Karpas-422 (cell line): Measurements from ENCODE around the gene FAM120AOS. TPM values are rescaled to one million over a fixed set of nuclear protein-coding genes. Genes with fewer than 3 reads are reported as not detected.

Experiments
- DNase-seq: peaks from one replicate; pipeline ENCODE4 v3.0.0-alpha.2; 2015
- H2AFZ ChIP-seq: fragments of 200-600 bp; sonication (generic); 2 replicates; pipeline ENCODE4 v1.6.1; 2014; ENCODE audit warnings: antibody characterized with exemption, low read length, mixed read lengths
- H3K27ac ChIP-seq: fragments of 200-600 bp; sonication (generic); 2 replicates; pipeline ENCODE4 v1.5.1; 2014; ENCODE audit warnings: mild to moderate bottlenecking, low read length, moderate library complexity
- H3K27me3 ChIP-seq: fragments of 200-600 bp; sonication (generic); 2 replicates; pipeline ENCODE4 v1.6.1; 2014; ENCODE audit warnings: low read length, mixed read lengths
- H3K36me3 ChIP-seq: fragments of 200-600 bp; sonication (generic); 2 replicates; pipeline ENCODE4 v1.6.1; 2014; ENCODE audit warnings: low read length, mixed read lengths; ENCODE audit not compliant: insufficient read depth
- H3K4me1 ChIP-seq: fragments of 200-600 bp; sonication (generic); 2 replicates; pipeline ENCODE4 v1.6.1; 2014; ENCODE audit warnings: mild to moderate bottlenecking, low read length, mixed read lengths
- H3K4me2 ChIP-seq: fragments of 200-600 bp; sonication (generic); 2 replicates; pipeline ENCODE4 v1.6.1; 2014; ENCODE audit warnings: low read length, low read depth, mild to moderate bottlenecking; ENCODE audit not compliant: poor library complexity, severe bottlenecking
- H3K4me3 ChIP-seq: fragments of 200-600 bp; sonication (generic); 2 replicates; pipeline ENCODE4 v1.5.1; 2014; ENCODE audit warnings: mild to moderate bottlenecking, antibody characterized with exemption, low read length, mixed read lengths
- H3K79me2 ChIP-seq: fragments of 200-600 bp; sonication (generic); 2 replicates; pipeline ENCODE4 v1.6.1; 2014; ENCODE audit warnings: mild to moderate bottlenecking, low read length, mixed read lengths
- H3K9ac ChIP-seq: fragments of 200-600 bp; sonication (generic); 2 replicates; pipeline ENCODE4 v1.6.0; 2014; ENCODE audit warnings: low read length
- H3K9me2 ChIP-seq: fragments of 200-600 bp; sonication (generic), shearing (Covaris generic); replicated peaks from 2 replicates; pipeline ENCODE4 v1.6.0; 2014; ENCODE audit warnings: mild to moderate bottlenecking, low read length, moderate library complexity; ENCODE audit not compliant: insufficient read depth
- H3K9me3 ChIP-seq: fragments of 300-700, 200-600 bp; sonication (generic); 2 replicates; pipeline ENCODE4 v1.6.1; 2014; ENCODE audit warnings: low read length, mixed read lengths
- H4K20me1 ChIP-seq: fragments of 200-600 bp; sonication (generic); 2 replicates; pipeline ENCODE4 v1.6.1; 2014; ENCODE audit warnings: mild to moderate bottlenecking, antibody characterized with exemption, low read length, low read depth; ENCODE audit not compliant: insufficient read depth
- total RNA-seq: library from RNA; depleted of rRNA; stranded (reverse); fragments of >200 nt; shearing (Covaris generic); gene quantifications from 2 replicates; pipeline ENCODE4 v1.2.3, GENCODE V29; 2014; ENCODE audit warnings: low replicate concordance

FAM120AOS gene
- total RNA-seq, 1 experiment from 2014 or later = 47.1 TPM

- H3K79me2 ChIP-seq = no peaks in the 10 kb centered on the region
- no peak overlapping the region for H3K4me3 ChIP-seq
- H3K36me3 ChIP-seq = no peaks in the 10 kb centered on the region
- no peak overlapping the region for H3K4me2 ChIP-seq
- no peaks in the 10 kb centered on the region for H3K9me2 ChIP-seq
- H4K20me1 ChIP-seq = no peaks in the 10 kb centered on the region
- H3K27me3 ChIP-seq = no peaks in the 10 kb centered on the region
- no peak overlapping the region for H3K9ac ChIP-seq
- no peaks in the 10 kb centered on the region for H3K4me1 ChIP-seq
- H2AFZ ChIP-seq = no peak overlapping the region
- no peak for DNase-seq
- no peak overlapping the region for H3K27ac ChIP-seq
- H3K9me3 ChIP-seq = no peaks in the 10 kb centered on the region
Measured at GRCh38 chr9:93435386-93435785, 18.0 kb downstream of the FAM120AOS start.

- Histone ChIP-seq H3K9ac (no peak overlapping the region), H3K36me3 (no peaks in the 10 kb centered on the region), H3K79me2 (no peaks in the 10 kb centered on the region)
Measured at GRCh38 chr9:93434056-93434455, 19.3 kb downstream of the FAM120AOS start.

GRCh38 chr9:93432964-93433363, 20.4 kb downstream of the FAM120AOS start:
- no peak for DNase-seq
- no peak overlapping the region for H2AFZ ChIP-seq
- no peaks in the 10 kb centered on the region for H3K9me3 ChIP-seq
- no peak overlapping the region for H3K9ac ChIP-seq
- no peak overlapping the region for H3K4me2 ChIP-seq
- H3K27ac ChIP-seq = no peak overlapping the region
- H3K4me1 ChIP-seq = no peaks in the 10 kb centered on the region
- no peaks in the 10 kb centered on the region for H3K9me2 ChIP-seq
- H3K36me3 ChIP-seq = no peaks in the 10 kb centered on the region
- no peaks in the 10 kb centered on the region for H3K79me2 ChIP-seq
- no peak overlapping the region for H3K4me3 ChIP-seq
- no peaks in the 10 kb centered on the region for H3K27me3 ChIP-seq
- no peaks in the 10 kb centered on the region for H4K20me1 ChIP-seq

More at GRCh38 chr9:93434056-93434455, 19.3 kb downstream of the FAM120AOS start:
- no peaks in the 10 kb centered on the region for H3K27me3 ChIP-seq
- H3K4me1 ChIP-seq = no peaks in the 10 kb centered on the region
- H3K9me2 ChIP-seq = no peaks in the 10 kb centered on the region
- H3K4me3 ChIP-seq = no peak overlapping the region
- H3K27ac ChIP-seq = no peak overlapping the region
- no peak overlapping the region for H3K4me2 ChIP-seq
- no peaks in the 10 kb centered on the region for H3K9me3 ChIP-seq
- H2AFZ ChIP-seq = no peak overlapping the region
- DNase-seq = no peak
- H4K20me1 ChIP-seq = no peaks in the 10 kb centered on the region

GRCh38 chr9:93431539-93432105, 21.8 kb downstream of the FAM120AOS start:
- H3K79me2 ChIP-seq = no peaks in the 10 kb centered on the region
- no peaks in the 10 kb centered on the region for H4K20me1 ChIP-seq
- no peaks in the 10 kb centered on the region for H3K36me3 ChIP-seq
- H3K9ac ChIP-seq = no peak overlapping the region
- no peaks in the 10 kb centered on the region for H3K27me3 ChIP-seq
- H3K4me2 ChIP-seq = no peak overlapping the region
- no peak overlapping the region for H3K27ac ChIP-seq
- no peaks in the 10 kb centered on the region for H3K9me2 ChIP-seq
- no peak overlapping the region for H2AFZ ChIP-seq
- H3K9me3 ChIP-seq = no peaks in the 10 kb centered on the region
- no peak overlapping the region for H3K4me3 ChIP-seq
- H3K4me1 ChIP-seq = no peaks in the 10 kb centered on the region
- no peak for DNase-seq

GRCh38 chr9:93427655-93428379, 25.6 kb downstream of the FAM120AOS start:
- peak; percentile 52 for DNase-seq
- H3K4me1 ChIP-seq = no peaks in the 10 kb centered on the region
- no peaks in the 10 kb centered on the region for H3K36me3 ChIP-seq
- no peak overlapping the region for H3K4me3 ChIP-seq
- no peak overlapping the region for H3K4me2 ChIP-seq
- H4K20me1 ChIP-seq = no peaks in the 10 kb centered on the region
- no peaks in the 10 kb centered on the region for H3K79me2 ChIP-seq
- H3K9me3 ChIP-seq = no peaks in the 10 kb centered on the region
- no peaks in the 10 kb centered on the region for H3K27me3 ChIP-seq
- H3K9me2 ChIP-seq = no peaks in the 10 kb centered on the region
- H2AFZ ChIP-seq = no peak overlapping the region
- H3K9ac ChIP-seq = no peak overlapping the region
- no peak overlapping the region for H3K27ac ChIP-seq

- Histone ChIP-seq H3K79me2 (no peaks in the 10 kb centered on the region), H3K27me3 (peaks cover 3% of the 10 kb centered on the region; the same call in 1 of the 2 replicates), H2AFZ (no peak overlapping the region), H3K9ac (no peak overlapping the region), H3K4me3 (no peak overlapping the region), H3K36me3 (no peaks in the 10 kb centered on the region), H3K27ac (no peak overlapping the region), H3K4me1 (no peaks in the 10 kb centered on the region), H3K9me2 (no peaks in the 10 kb centered on the region), H3K4me2 (no peak overlapping the region), H3K9me3 (peaks cover 4% of the 10 kb centered on the region; the same call in 1 of the 2 replicates), H4K20me1 (no peaks in the 10 kb centered on the region)
- no peak for DNase-seq
Measured at GRCh38 chr9:93422977-93423616, 30.3 kb downstream of the FAM120AOS start.

GRCh38 chr9:93419023-93419422, 34.4 kb downstream of the FAM120AOS start:
- Histone ChIP-seq H3K4me1 (no peaks in the 10 kb centered on the region), H3K27ac (no peak overlapping the region), H3K36me3 (no peaks in the 10 kb centered on the region), H3K79me2 (no peaks in the 10 kb centered on the region), H3K4me3 (no peak overlapping the region), H3K9ac (no peak overlapping the region), H3K27me3 (peaks cover 3% of the 10 kb centered on the region; the same call in 1 of the 2 replicates), H3K9me2 (no peaks in the 10 kb centered on the region), H3K4me2 (no peak overlapping the region), H2AFZ (no peak overlapping the region), H3K9me3 (peaks cover 8% of the 10 kb centered on the region), H4K20me1 (no peaks in the 10 kb centered on the region)
- no peak for DNase-seq

- Histone ChIP-seq H3K9me3 (peaks cover 8% of the 10 kb centered on the region), H3K4me3 (no peak overlapping the region), H3K79me2 (no peaks in the 10 kb centered on the region), H3K9me2 (no peaks in the 10 kb centered on the region), H2AFZ (no peak overlapping the region), H3K27ac (no peak overlapping the region), H3K36me3 (no peaks in the 10 kb centered on the region), H3K9ac (no peak overlapping the region), H3K27me3 (peaks cover 3% of the 10 kb centered on the region; the same call in 1 of the 2 replicates), H3K4me2 (no peak overlapping the region), H3K4me1 (no peaks in the 10 kb centered on the region), H4K20me1 (no peaks in the 10 kb centered on the region)
- DNase-seq = no peak
Measured at GRCh38 chr9:93417538-93417937, 35.8 kb downstream of the FAM120AOS start.
